CD4-positive, alpha-beta T cell (primary cell): Measurements from ENCODE around the gene AMZ1. TPM values are rescaled to one million over a fixed set of nuclear protein-coding genes. Genes with fewer than 3 reads are reported as not detected.

Experiments
- ATAC-seq: fragments of 200-7000 bp; cut with Tn5 transposase; one replicate; pipeline ENCODE4 v1.10.0; 2022; ENCODE audit warnings: mild to moderate bottlenecking; ENCODE audit not compliant: poor library complexity
- CTCF ChIA-PET: fragments of 350-600 bp; sonication (Branson Sonifier 250); formaldehyde crosslinking; loops from one replicate; lab custom pipeline; 2021; ENCODE audit warnings: antibody characterized with exemption, inconsistent platforms; lab: Charles Lee
- POLR2A ChIA-PET: fragments of 350-600 bp; sonication (Branson Sonifier 250); formaldehyde crosslinking; loops from one replicate; lab custom pipeline; 2021; ENCODE audit warnings: antibody characterized with exemption, inconsistent platforms; lab: Charles Lee
- DNase-seq, 14 experiments: peaks; one replicate each; pipeline ENCODE4 v3.0.0-alpha.2; 2013 to 2020; ENCODE audit warnings: mixed read lengths in 2 of 14
- H3K27ac ChIP-seq, 2 donors: one replicate each; pipeline versions ENCODE4 v1.5.1 to v1.7.0; 2013; ENCODE audit warnings: low read length in 2 of 2, low read depth in 1 of 2, mild to moderate bottlenecking in 1 of 2
- H3K27me3 ChIP-seq, 2 experiments: 1 replicate in 1 of 2; 2 replicates in 1 of 2; pipeline versions ENCODE4 v1.6.1 to v1.7.0; 2013; ENCODE audit warnings: low read length in 2 of 2, control low read depth in 1 of 2, mild to moderate bottlenecking in 1 of 2, moderate library complexity in 1 of 2; ENCODE audit not compliant: insufficient read depth in 2 of 2, control insufficient read depth in 1 of 2
- H3K36me3 ChIP-seq: one replicate; pipeline ENCODE4 v1.6.1; 2013; ENCODE audit warnings: low read length, control low read depth; ENCODE audit not compliant: insufficient read depth
- H3K4me1 ChIP-seq: one replicate; pipeline ENCODE4 v1.6.1; 2013; ENCODE audit warnings: low read length, control low read depth; ENCODE audit not compliant: insufficient read depth
- H3K4me3 ChIP-seq: one replicate; pipeline ENCODE4 v1.5.1; 2013; ENCODE audit warnings: mild to moderate bottlenecking, low read length, moderate library complexity
- H3K9me3 ChIP-seq, 2 experiments: 1 replicate in 1 of 2; 2 replicates in 1 of 2; pipeline versions ENCODE4 v1.6.1 to v1.7.0; 2013; ENCODE audit warnings: low read length in 2 of 2, mild to moderate bottlenecking in 2 of 2, control low read depth in 1 of 2, moderate library complexity in 1 of 2; ENCODE audit not compliant: control insufficient read depth in 1 of 2, insufficient read depth in 1 of 2
- H3K27ac Mint-ChIP-seq: one replicate; pipeline ENCODE4 v1.8.0; 2020; ENCODE audit warnings: mixed read lengths
- H3K27me3 Mint-ChIP-seq: one replicate; pipeline ENCODE4 v1.8.0; 2021; ENCODE audit warnings: mixed read lengths
- H3K36me3 Mint-ChIP-seq: one replicate; pipeline ENCODE4 v1.8.0; 2021; ENCODE audit warnings: low read depth, mixed read lengths
- H3K4me1 Mint-ChIP-seq: one replicate; pipeline ENCODE4 v1.8.0; 2021; ENCODE audit warnings: low read depth, mixed read lengths
- H3K4me3 Mint-ChIP-seq: one replicate; pipeline ENCODE4 v1.8.0; 2020; ENCODE audit warnings: mild to moderate bottlenecking, mixed read lengths
- H3K9me3 Mint-ChIP-seq: one replicate; pipeline ENCODE4 v1.8.0; 2020; ENCODE audit warnings: mixed read lengths
- intact Hi-C, 2 experiments: fragments of 100-400 bp; cut with DNase I in 1 of 2; cut with micrococcal nuclease in 1 of 2; formaldehyde crosslinking; loops; one replicate each; pipeline versions ENCODE4 v1.15.1 to v1.9.0; 2023 to 2025; cut with DNase I, micrococcal nuclease
- total RNA-seq, 174 experiments: library from RNA in 2 of 174; stranded (reverse) in 2 of 174; gene quantifications; one replicate each; pipeline ENCODE4 v1.2.3 and lab custom pipeline; 2021 to 2026
- TF ChIP-seq, protein P1 (sequence below): fragments of 200-600 bp; IDR thresholded peaks from one replicate; pipeline ENCODE4 v1.8.0; 2022; ENCODE audit warnings: antibody characterized with exemption, mild to moderate bottlenecking

AMZ1 gene
- total RNA-seq, 2 experiments from 2014 or later, result 0.25 to 0.36 TPM

GRCh38 chr7:2651847-2652735 is 35.9 kb upstream of the AMZ1 start:
- no peaks in the 10 kb centered on the region for H3K36me3 ChIP-seq
- H3K27ac Mint-ChIP-seq, result no peak overlapping the region
- CTCF ChIA-PET, result no interaction called here

GRCh38 chr7:2652736-2653060 is 35.3 kb upstream of the AMZ1 start:
- Mint-ChIP-seq H3K4me3 (no peak overlapping the region), H3K27me3 (no peaks in the 10 kb centered on the region), H3K4me1 (no peaks in the 10 kb centered on the region), H3K36me3 (peaks cover 6% of the 10 kb centered on the region), H3K27ac (no peak overlapping the region), H3K9me3 (no peaks in the 10 kb centered on the region)
- Histone ChIP-seq H3K27me3 (no peaks in the 10 kb centered on the region), H3K27ac (no peak overlapping the region), H3K9me3 (no peaks in the 10 kb centered on the region), H3K36me3 (no peaks in the 10 kb centered on the region), H3K4me1 (no peaks in the 10 kb centered on the region), H3K4me3 (no peak overlapping the region)
- TF ChIP-seq, protein P1, sequence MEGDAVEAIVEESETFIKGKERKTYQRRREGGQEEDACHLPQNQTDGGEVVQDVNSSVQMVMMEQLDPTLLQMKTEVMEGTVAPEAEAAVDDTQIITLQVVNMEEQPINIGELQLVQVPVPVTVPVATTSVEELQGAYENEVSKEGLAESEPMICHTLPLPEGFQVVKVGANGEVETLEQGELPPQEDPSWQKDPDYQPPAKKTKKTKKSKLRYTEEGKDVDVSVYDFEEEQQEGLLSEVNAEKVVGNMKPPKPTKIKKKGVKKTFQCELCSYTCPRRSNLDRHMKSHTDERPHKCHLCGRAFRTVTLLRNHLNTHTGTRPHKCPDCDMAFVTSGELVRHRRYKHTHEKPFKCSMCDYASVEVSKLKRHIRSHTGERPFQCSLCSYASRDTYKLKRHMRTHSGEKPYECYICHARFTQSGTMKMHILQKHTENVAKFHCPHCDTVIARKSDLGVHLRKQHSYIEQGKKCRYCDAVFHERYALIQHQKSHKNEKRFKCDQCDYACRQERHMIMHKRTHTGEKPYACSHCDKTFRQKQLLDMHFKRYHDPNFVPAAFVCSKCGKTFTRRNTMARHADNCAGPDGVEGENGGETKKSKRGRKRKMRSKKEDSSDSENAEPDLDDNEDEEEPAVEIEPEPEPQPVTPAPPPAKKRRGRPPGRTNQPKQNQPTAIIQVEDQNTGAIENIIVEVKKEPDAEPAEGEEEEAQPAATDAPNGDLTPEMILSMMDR, result no peak
- intact Hi-C loops, result no loop called here
- CTCF ChIA-PET, result no interaction called here
- DNase-seq (no peak), ATAC-seq (no peak)
- POLR2A ChIA-PET, result no interaction called here

More at GRCh38 chr7:2651847-2652735, 35.9 kb upstream of the AMZ1 start:
- TF ChIP-seq, protein P1, result no peak
- POLR2A ChIA-PET, result no interaction called here
- Mint-ChIP-seq H3K36me3 (peaks cover 1% of the 10 kb centered on the region), H3K4me3 (no peak overlapping the region), H3K4me1 (no peaks in the 10 kb centered on the region), H3K9me3 (no peaks in the 10 kb centered on the region), H3K27me3 (no peaks in the 10 kb centered on the region)
- Histone ChIP-seq H3K27me3 (no peaks in the 10 kb centered on the region), H3K9me3 (no peaks in the 10 kb centered on the region), H3K4me3 (no peak overlapping the region), H3K27ac (no peak overlapping the region), H3K4me1 (no peaks in the 10 kb centered on the region)
- ATAC-seq (no peak), DNase-seq (no peak)
- intact Hi-C loops, result no loop called here

DNA sequence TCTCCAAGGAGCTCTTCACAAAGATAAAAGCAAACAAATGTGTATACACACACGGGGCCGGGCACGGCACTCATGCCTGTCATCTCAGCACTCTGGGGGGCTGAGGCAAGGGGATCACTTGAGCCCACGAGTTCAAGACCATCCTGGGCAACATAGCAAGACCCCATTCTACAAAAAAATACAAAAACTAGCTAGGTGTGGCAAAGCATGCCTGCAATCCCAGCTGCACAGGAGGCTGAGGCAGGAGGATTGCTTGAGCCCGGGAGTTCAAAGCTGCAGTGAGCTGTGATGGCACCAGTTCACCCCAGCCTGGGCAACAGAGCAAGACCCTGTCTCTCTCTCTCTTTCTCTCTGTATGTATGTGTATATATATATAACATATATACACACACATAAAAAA is 33.9 kb upstream of the AMZ1 start:
- POLR2A ChIA-PET, result no interaction called here
- no peaks in the 10 kb centered on the region for H3K4me1 Mint-ChIP-seq
- CTCF ChIA-PET, result no interaction called here
- Histone ChIP-seq H3K27ac (no peak overlapping the region), H3K9me3 (no peaks in the 10 kb centered on the region), H3K4me3 (no peak overlapping the region), H3K4me1 (no peaks in the 10 kb centered on the region), H3K36me3 (no peaks in the 10 kb centered on the region), H3K27me3 (no peaks in the 10 kb centered on the region)
- H3K9me3 Mint-ChIP-seq, result no peaks in the 10 kb centered on the region
- TF ChIP-seq, protein P1, result no peak
- DNase-seq (no peak), ATAC-seq (no peak)
- intact Hi-C loops, result no loop called here
- H3K27me3 Mint-ChIP-seq, result no peaks in the 10 kb centered on the region
- H3K27ac Mint-ChIP-seq, result no peak overlapping the region
- H3K4me3 Mint-ChIP-seq, result no peak overlapping the region
- H3K36me3 Mint-ChIP-seq, result peaks cover 6% of the 10 kb centered on the region
